ENCODE data around the gene EXD3. TPM values are rescaled to one million over a fixed set of nuclear protein-coding genes. Genes with fewer than 3 reads are reported as not detected.

The EXD3 gene
- total RNA-seq, 1 donor from 2014 or later = 9.2 TPM

- Histone ChIP-seq H3K9me3 (replicated peaks) (no peaks in the 10 kb centered on the region), H3K27ac (replicated peaks) (no peak overlapping the region), H3K36me3 (peaks cover 6% of the 10 kb centered on the region), H3K4me1 (peaks cover 29% of the 10 kb centered on the region), H3K27me3 (ENCODE audit: low read depth) (no peaks in the 10 kb centered on the region), H3K4me3 (no peak overlapping the region)
- no peak for TF ChIP-seq CTCF (IDR thresholded peaks at IDR 0.05; ENCODE audit: borderline replicate concordance)
- intact Hi-C loops (cut with micrococcal nuclease) = no loop called here
- no peak for DNase-seq
These were observed 30.5 kb downstream of the EXD3 start for GRCh38 chr9:137392232-137393007.

- peak overlapping the region; percentile 46 for H3K4me3 ChIP-seq
- peak overlapping the region; percentile 88 for H3K27ac ChIP-seq (replicated peaks)
- peaks cover 35% of the 10 kb centered on the region for H3K4me1 ChIP-seq
- H3K9me3 ChIP-seq (replicated peaks) = no peaks in the 10 kb centered on the region
- peak; percentile 41 for DNase-seq
- peaks cover under 1% of the 10 kb centered on the region for H3K36me3 ChIP-seq
- intact Hi-C loops (cut with micrococcal nuclease) = no loop called here
- no peak for TF ChIP-seq CTCF (IDR thresholded peaks at IDR 0.05; ENCODE audit: borderline replicate concordance)
- no peaks in the 10 kb centered on the region for H3K27me3 ChIP-seq (ENCODE audit: low read depth)
These were observed 31.6 kb downstream of the EXD3 start for GRCh38 chr9:137391411-137391754.

- Histone ChIP-seq H3K27ac (replicated peaks) (peak overlapping the region; percentile 88), H3K36me3 (no peaks in the 10 kb centered on the region), H3K9me3 (replicated peaks) (no peaks in the 10 kb centered on the region), H3K4me3 (peak overlapping the region; percentile 46), H3K27me3 (ENCODE audit: low read depth) (no peaks in the 10 kb centered on the region), H3K4me1 (peaks cover 35% of the 10 kb centered on the region)
- intact Hi-C loops (cut with micrococcal nuclease) = no loop called here
- no peak for DNase-seq
- TF ChIP-seq CTCF (IDR thresholded peaks at IDR 0.05; ENCODE audit: borderline replicate concordance) = no peak
These were observed 32.2 kb downstream of the EXD3 start for GRCh38 chr9:137390553-137391410.

- no peak for DNase-seq
- Histone ChIP-seq H3K27ac (replicated peaks) (no peak overlapping the region), H3K4me1 (peaks cover 35% of the 10 kb centered on the region), H3K36me3 (no peaks in the 10 kb centered on the region), H3K27me3 (ENCODE audit: low read depth) (no peaks in the 10 kb centered on the region), H3K9me3 (replicated peaks) (no peaks in the 10 kb centered on the region), H3K4me3 (no peak overlapping the region)
- intact Hi-C loops (cut with micrococcal nuclease) = no loop called here
- no peak for TF ChIP-seq CTCF (IDR thresholded peaks at IDR 0.05; ENCODE audit: borderline replicate concordance)
These were observed 33.6 kb downstream of the EXD3 start for GRCh38 chr9:137389428-137389746.

GRCh38 chr9:137388589-137389427 is 34.2 kb downstream of the EXD3 start:
- H3K4me1 ChIP-seq = peaks cover 35% of the 10 kb centered on the region
- no peaks in the 10 kb centered on the region for H3K27me3 ChIP-seq (ENCODE audit: low read depth)
- H3K27ac ChIP-seq (replicated peaks) = peak overlapping the region; percentile 93
- H3K36me3 ChIP-seq = no peaks in the 10 kb centered on the region
- TF ChIP-seq CTCF (IDR thresholded peaks at IDR 0.05; ENCODE audit: borderline replicate concordance) = no peak
- intact Hi-C loops (cut with micrococcal nuclease) = no loop called here
- no peak overlapping the region for H3K4me3 ChIP-seq
- no peaks in the 10 kb centered on the region for H3K9me3 ChIP-seq (replicated peaks)
- DNase-seq = no peak

All from left ventricle myocardium inferior (tissue), 1 donor.